GM21367 (cell line): ENCODE data around the gene FPR3.
"Not testable (repeated sequence)": the region's sequence is repeated elsewhere in the genome, so short reads cannot be mapped to it uniquely, and the experiment has no call there.

Experiments used
- ATAC-seq: cut with Tn5 transposase; IDR thresholded peaks from one replicate; pipeline ENCODE4 v1.9.1; 2021; ENCODE audit not compliant: unreplicated experiment

FPR3 gene

DNA sequence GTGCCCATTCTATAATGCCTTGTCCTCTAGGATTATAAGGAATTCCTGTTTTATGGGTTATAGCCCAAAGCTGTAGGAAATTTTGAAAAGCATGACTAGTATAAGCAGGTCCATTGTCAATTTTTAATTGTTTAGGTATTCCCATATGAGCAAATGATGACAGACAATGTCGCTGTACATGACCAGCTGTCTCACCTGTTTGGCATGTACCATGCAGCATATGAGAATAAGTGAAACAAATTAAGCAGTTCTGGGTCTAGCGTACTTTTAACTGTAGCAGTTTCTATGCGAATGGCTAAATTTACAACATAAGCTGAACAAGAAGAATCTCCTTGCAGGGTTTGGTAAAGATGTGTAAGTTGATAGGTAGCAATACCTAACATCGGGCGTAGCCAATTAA is 11.6 kb downstream of the FPR3 start:
- not testable (repeated sequence) for ATAC-seq

DNA sequence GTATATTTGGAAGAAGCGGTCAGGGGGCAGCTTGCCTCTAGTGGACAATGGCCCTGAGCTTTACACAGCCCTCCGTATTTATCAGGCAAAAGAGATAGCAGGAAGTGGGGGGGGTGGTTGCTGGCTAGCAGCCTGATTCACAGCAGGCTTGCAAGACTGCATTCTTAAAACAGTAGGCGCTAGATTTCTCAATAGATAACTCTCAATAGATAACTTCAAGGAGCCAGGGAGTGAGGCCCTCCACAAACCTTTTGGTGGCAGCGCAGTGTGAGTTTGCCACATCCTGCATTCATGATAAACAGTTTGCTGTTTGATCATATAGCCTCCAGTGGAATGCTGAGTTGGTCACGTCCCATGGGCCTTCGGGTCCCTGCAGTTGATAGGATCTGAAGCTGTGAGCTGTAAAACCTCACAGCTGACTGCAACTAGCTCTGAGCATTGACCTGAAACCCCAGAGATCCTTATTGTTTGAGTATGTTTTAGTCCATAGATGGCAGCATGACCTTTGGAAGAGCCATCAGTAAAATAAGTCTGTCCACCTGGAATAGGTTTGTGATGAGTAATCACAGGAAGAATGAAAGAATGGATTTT is 12.2 kb downstream of the FPR3 start:
- ATAC-seq = no peak

DNA sequence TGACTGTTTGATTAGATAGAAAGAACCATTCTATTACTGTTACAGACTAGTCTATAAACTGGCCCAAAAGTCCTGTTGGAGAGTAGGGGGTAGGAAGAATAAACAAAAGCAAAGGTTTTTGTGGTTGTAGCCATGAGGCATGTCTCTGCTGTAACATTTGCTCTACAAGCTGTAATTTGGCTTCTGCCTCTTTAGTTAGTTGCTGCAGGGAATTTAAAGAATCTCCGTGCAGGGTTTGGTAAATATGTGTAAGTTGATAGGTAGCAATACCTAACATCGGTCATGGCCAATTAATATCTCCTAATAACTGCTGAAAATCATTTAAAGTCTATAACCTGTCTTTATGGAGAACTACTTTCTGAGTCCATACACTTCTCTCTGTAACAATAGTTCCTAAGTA is 13.0 kb downstream of the FPR3 start:
- no peak for ATAC-seq

DNA sequence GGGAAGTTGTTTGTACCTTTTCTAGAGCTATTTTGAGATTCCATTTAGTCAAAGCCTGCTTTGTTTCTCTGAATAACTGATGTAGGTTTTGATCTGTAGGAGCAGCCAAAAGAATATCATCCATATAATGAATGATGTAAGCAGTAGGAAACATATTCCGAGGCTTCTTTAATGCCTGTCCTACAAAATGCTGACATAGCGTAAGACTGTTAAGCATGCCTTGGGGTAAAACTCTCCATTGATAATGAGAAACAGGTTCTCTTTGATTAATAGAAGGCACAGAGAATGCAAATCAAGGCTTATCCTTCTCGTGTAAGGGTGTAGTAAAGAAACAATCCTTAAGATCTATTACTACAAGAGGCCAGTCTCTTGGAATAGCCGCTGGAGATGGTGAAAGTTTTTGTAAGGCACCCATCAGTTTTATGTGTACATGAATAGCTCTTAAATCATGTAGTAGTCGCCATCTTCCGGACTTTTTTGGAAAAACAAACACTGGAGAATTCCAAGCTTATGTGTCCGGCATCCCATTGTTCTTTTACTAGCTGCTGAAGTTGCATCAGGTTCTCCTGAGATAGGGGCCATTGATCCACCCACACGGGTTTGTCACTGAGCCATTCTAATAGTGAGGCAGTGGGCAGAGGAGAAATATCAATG is 13.5 kb downstream of the FPR3 start:
- ATAC-seq = no peak

DNA sequence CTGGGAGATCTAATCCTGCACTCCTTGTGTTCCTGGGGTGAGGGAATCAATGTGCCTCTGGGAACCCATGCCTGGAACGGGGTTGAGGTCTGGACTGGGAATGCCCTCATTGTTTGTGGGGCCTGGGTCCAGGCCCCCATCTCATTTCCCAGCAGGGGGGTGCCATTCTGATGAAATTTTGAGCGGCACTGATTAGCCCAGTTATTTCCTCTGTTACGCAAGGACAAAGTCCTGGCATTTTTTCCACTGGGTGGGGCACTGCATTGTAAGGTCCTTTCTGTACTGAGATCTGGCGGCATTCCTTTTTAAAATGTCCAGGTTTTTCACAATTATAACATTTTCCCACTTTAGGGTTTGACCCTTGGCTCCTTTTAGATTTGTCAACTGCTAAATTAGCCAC is 14.8 kb downstream of the FPR3 start:
- no peak for ATAC-seq

DNA sequence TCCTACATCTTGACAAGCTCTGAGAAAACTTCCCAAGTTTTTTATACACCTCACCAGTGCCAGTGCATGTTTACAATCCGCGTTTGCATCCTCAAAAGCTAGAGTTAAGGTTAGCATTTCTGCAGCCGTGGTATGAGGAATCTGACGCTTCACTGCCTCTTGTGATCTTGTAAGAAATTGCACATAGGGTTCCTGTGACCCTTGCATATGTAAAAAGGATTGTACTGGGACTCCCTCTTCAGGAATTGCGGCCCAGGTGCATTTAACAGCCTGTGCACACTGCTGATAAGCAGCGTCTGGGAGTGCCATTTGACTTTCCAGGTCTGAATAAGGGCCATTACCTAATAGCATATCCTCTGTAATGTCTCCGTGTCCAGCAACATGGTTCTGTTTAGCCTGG is 15.3 kb downstream of the FPR3 start:
- no peak for ATAC-seq

DNA sequence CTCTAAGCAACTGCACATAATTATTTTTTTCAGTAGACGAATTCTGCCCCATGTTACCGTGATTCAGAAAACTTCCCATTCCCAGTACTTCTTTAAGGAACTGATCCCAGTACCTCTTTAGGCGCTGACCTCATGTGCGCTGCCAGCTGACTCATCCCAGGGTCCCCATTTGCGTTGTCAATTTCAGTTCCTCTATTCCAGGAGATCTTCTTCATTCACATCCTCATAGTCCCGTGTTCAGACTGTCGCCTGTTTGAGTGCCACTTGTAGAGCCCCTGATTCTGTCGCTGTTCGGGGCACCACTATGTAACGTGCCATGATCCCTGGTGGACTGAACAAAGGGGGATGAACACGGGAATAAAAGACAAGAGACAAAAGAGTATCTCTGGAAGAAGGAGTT is 16.4 kb downstream of the FPR3 start:
- no peak for ATAC-seq

DNA sequence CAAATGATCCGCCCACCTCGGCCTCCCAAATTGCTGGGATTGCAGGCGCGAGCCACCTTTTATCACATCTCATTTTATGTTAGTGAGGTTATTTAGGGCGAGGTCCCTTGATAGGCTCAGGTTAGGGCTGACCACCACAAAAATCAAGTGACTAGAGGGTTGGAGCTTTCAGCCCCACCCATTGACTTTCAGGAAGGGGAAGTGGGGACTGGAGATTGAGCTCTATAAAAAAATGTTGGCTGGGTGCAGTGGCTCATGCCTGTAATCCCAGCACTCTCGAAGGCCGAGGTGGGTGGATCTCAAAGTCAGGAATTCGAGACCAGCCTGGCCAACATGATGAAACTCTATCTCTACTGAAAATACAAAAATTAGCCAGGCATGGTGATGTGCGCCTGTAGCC is 20.1 kb downstream of the FPR3 start:
- no peak for ATAC-seq

DNA sequence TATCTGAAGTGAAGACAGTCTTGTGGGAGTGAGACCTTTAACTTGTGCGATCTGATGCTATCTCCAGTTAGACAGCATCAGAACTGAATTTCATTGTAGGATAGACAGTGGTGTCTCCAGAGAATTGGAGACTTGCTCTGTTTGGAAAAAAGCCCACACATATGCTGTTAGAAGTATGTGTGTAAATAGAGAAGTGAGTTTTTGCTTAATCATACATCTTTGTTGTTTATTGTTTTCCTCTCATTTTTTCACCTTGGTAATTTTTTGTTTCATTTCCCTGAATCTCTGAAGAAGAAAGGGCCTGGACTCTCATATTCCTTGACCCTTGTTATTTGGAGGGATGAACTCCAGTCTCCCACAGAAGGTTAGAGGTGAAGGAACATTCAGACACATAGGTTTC is 21.8 kb downstream of the FPR3 start:
- no peak for ATAC-seq

DNA sequence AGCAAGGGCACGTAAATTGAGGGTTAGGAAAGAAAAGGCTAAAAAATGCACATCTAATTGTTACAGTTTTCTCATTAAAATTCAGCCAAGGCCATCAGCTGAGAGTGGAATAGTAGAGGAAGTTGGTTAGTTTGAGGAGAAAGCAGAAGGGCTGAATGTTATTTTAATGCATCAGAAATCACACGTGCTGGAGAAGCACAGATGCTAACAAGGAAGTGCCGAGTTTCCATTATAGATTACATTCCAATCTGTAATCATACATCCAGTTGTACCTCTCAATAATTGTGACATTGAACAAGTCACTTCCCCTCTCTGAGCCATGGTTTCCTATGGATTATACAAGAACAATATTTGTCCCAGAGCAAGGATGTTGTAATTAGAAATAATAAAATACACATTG is 25.1 kb downstream of the FPR3 start:
- ATAC-seq = no peak

DNA sequence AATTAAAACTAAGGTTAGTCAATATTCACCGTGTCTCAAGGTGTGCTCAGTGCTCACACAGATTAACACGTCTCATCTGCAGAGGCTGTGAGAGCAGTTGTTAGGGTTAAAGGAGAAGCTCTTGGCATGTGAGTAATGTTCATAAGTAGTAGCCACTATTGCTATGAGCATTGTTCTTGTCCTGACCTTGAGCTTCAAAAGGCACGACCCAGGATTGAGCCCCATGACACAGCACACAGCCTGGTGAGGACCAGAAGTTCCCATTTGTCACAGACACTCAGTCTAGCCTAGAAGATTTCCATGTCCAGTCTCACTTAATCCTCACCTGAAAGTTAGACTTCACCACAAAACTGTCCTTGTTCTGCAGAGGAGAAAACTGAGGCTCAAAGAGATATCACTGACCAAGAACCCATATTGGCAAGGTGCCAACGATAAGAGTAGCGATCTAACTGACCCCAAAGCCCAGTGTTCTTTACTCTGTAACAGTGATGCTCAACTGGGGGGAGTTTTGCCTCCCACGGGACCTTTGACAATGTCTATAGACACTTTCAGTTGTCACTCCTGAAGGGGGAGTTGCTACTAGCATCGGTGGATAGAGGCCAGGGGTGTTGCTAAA is 26.0 kb downstream of the FPR3 start:
- no peak for ATAC-seq

DNA sequence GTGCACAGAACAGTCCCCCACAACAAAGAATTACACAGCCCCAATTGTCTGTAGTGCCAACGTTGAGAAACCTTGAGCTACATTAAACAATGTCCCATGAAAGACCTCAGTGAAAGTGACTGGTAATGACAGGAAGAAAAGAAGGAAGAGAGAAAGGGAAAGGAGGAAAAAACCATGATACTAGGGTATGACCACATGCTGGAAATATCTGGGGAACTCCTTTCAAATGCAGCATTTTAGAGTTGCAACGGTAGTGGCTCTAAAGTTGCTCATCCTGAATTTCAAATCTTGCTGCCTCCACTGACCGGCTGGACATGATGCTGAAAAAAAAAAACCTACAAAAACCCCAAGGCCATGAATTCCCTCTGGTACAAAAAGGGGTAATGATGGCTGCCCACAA is 26.5 kb downstream of the FPR3 start:
- no peak for ATAC-seq

DNA sequence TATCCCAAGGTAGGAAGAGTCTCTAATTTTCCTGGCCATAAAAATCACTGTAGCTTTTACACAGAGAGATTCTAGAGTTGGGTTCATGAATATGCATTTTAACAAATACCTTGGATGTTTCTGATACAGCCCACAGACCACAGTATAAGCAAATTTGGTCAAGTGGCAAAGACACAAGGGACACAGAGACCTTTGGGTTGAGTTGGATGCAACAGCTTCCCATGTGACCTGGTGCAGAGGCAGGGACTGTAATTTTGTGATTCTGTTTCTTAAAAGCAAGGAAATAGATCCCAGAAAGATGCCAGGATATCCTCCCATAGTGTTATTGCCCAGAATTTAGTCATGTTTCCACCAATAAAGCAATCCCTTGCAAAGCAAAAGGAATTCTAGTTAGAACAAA is 27.0 kb downstream of the FPR3 start:
- no peak for ATAC-seq

DNA sequence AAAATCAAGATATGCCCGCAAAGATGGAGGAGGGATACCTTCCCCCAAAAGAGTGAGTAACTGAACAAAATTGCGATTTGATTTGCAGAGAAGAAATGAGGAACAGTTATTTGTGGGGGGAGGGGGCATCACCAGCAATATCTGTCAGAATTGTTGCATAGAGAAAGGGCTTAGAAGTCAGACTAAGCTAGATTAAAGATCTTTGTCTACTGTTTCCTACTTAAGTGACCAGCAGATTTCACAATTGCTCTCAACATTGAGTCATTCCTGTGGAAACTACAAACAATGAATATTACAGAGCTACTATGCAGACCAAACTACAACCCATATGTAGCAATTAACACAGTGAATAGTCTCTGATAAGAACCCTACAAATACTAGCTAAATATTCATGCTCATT is 27.4 kb downstream of the FPR3 start:
- ATAC-seq = no peak

DNA sequence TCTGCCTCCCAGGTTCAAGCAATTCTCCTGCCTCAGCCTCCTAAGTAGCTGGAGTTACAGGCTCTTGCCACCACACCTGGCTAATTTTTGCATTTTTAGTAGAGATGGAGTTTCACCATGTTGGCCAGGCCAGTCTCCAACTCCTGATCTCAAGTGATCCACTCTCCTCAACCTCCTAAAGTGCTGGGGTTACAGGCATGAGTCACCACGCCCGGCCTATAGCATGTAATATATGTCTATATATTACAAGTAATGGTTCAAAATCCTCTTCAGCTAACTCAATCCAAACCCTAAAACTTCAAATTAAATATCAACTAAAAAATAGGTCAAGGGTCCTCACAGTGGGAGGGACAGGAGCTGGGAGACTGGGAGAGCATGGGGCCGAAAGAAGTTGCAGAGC is 28.0 kb downstream of the FPR3 start:
- ATAC-seq = no peak

DNA sequence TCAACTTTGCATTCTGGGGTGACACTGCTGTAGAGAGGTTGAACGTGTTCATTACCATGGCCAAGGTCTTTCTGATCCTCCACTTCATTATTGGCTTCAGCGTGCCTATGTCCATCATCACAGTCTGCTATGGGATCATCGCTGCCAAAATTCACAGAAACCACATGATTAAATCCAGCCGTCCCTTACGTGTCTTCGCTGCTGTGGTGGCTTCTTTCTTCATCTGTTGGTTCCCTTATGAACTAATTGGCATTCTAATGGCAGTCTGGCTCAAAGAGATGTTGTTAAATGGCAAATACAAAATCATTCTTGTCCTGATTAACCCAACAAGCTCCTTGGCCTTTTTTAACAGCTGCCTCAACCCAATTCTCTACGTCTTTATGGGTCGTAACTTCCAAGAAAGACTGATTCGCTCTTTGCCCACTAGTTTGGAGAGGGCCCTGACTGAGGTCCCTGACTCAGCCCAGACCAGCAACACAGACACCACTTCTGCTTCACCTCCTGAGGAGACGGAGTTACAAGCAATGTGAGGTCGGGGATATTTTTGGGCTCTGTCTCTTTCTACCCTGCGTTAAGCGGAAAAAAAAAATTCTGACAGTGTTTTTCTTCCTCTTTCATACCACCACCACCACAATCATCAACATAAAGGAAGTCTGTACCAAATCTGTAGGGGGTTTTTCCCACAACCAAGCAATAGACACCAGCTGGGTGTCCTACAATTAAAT is 29.5 kb downstream of the FPR3 start:
- no peak for ATAC-seq

DNA sequence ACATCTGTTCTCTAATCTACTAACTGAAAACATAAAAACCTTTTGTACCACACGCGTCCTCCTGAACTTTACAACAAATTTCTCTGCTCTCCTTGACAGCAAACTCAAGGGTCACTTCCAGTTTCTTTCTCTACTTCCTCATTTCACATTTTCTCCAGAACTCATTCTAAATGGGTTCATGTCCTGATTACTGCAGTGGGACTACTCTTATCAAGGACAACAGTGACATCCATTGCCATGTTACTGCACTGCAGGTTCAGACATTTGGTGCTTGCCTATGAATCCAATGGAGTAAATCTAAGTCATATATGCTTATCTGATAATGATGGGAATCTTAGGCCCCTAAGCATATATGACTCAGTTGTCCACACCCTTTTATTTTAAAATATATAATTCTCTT is 35.3 kb downstream of the FPR3 start:
- ATAC-seq = no peak

DNA sequence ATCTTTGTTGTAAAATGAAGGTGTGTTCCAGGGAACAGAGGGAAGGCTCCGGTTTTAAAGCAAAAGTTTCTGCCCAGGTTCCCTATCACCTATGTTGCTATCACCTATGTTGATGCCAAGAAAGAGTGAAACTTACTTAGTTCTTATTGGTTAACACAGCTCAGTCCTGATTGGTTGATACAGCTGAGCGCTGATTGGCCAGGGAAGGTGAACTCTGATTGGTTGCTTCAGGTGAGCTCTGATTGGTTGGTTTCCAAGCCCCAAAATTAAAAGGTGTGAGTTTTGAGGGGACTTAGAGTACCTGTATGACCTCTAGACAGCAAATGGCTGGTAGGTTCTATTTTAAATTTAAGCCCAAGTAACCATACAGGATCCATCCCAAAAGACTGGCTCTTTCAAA is 42.2 kb downstream of the FPR3 start:
- ATAC-seq = no peak

DNA sequence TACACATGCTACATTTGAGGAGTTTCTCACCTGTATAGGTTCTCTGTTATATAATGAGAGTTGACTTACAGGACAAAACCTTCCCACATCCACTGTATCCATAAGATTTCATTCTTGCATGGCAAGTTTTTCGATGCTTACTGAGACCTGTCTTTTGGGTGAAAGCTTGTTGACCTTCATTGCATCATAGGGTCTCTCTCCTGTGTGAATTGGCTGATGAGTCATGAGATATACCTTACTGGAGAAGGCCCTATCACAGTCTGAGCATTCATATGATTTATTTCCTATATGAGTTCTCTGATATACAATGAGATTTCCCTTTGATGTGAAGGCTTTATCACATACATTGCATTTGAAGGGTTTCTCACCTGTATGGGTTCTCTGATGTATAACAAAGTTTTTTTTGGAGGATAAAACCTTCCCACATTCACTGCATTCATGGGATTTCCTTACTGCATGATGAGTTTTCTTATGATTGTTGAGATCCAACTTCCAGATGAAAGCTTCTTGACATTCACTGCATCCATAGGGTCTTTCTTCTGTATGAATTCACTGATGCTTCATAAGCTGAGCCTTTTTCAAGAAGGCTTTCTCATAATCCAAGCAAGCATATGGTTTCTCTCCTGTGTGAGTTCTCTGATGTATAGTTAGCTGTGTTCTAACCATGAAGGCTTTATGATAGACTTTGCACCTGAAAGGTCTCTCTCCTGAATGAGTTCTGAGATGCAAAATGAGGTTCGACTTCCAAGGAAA is 67.1 kb downstream of the FPR3 start:
- ATAC-seq = no peak

DNA sequence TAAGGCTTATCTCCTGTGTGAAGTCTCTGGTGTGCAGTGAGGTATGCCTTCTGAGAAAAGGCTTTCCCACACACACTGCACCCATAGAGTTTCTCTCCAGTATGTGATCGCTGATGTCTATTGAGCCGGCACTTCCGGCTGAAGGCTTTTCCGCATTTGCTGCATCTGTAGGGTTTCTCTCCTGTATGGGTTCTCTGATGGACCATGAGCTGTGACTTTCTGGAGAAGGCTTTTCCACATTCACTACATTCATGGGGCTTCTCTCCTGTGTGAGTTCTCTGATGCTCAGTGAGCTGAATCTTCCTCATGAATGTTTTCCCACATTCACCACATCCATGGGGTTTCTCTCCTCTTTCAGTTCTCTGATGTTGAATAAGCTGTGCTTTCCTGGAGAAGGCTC is 78.1 kb downstream of the FPR3 start:
- ATAC-seq = no peak
